Fibroblast of lung (primary cell): ENCODE results near the gene ALKBH3. TPM values are rescaled to one million over a fixed set of nuclear protein-coding genes. Genes with fewer than 3 reads are reported as not detected.
A peak's percentile ranks its signal among the peaks of the same experiment; 100 is the strongest.

Experiments used
- DNase-seq, 2 donors: peaks; one replicate each; pipeline versions ENCODE4 v3.0.0 to v3.0.0-alpha.2; 2010; ENCODE audit warnings: low read depth in 2 of 2
- H2AFZ ChIP-seq: 2 replicates; pipeline ENCODE4 v1.5.1; 2012; ENCODE audit warnings: low read length, control low read depth, inconsistent platforms
- H3K27ac ChIP-seq: 2 replicates; pipeline ENCODE4 v1.5.1; 2011; ENCODE audit warnings: low read length, control low read depth; ENCODE audit not compliant: insufficient read depth
- H3K27me3 ChIP-seq: 2 replicates; pipeline ENCODE4 v1.5.1; 2011; ENCODE audit warnings: mild to moderate bottlenecking, low read length; ENCODE audit not compliant: control insufficient read depth, insufficient read depth
- H3K36me3 ChIP-seq: 2 replicates; pipeline ENCODE4 v1.5.1; 2011; ENCODE audit warnings: low read length; ENCODE audit not compliant: control insufficient read depth, insufficient read depth
- H3K4me1 ChIP-seq: 2 replicates; pipeline ENCODE4 v1.5.1; 2011; ENCODE audit warnings: low read length; ENCODE audit not compliant: control insufficient read depth, insufficient read depth; ENCODE audit errors: extremely low read depth
- H3K4me2 ChIP-seq: 2 replicates; pipeline ENCODE4 v1.5.1; 2011; ENCODE audit warnings: low read length, control low read depth; ENCODE audit not compliant: insufficient read depth; ENCODE audit errors: extremely low read depth
- H3K4me3 ChIP-seq, 4 experiments: fragments of 200-600 bp in 1 of 4; sonication (generic) in 1 of 4; replicated peaks in 1 of 4; 2 replicates each; pipeline ENCODE4 v1.5.1; 2011 to 2016; ENCODE audit warnings: low read length in 4 of 4, low read depth in 3 of 4, mild to moderate bottlenecking in 3 of 4, control low read depth in 2 of 4, inconsistent platforms in 1 of 4, mixed read lengths in 1 of 4; ENCODE audit not compliant: insufficient read depth in 1 of 4; ENCODE audit errors: control extremely low read depth in 1 of 4
- H3K79me2 ChIP-seq: 2 replicates; pipeline ENCODE4 v1.5.1; 2012; ENCODE audit warnings: mild to moderate bottlenecking, low read length, inconsistent platforms; ENCODE audit not compliant: control insufficient read depth, insufficient read depth
- H3K9ac ChIP-seq: 2 replicates; pipeline ENCODE4 v1.5.1; 2011; ENCODE audit warnings: mild to moderate bottlenecking, low read length, control low read depth; ENCODE audit not compliant: insufficient read depth
- H3K9me3 ChIP-seq: 2 replicates; pipeline ENCODE4 v1.5.1; 2012; ENCODE audit warnings: low read depth, low read length; ENCODE audit not compliant: control insufficient read depth, insufficient read depth
- H4K20me1 ChIP-seq: 2 replicates; pipeline ENCODE4 v1.5.1; 2011; ENCODE audit warnings: low read length; ENCODE audit not compliant: control insufficient read depth, insufficient read depth; ENCODE audit errors: extremely low read depth
- EZH2 ChIP-seq: IDR thresholded peaks from 2 replicates; pipeline ENCODE4 v1.5.1; 2012; ENCODE audit warnings: low read length, control low read depth, mild to moderate bottlenecking; ENCODE audit errors: missing control alignments
- polyA plus RNA-seq, 2 donors: library from polyadenylated mRNA; depleted of rRNA in 1 of 2; stranded (reverse) in 1 of 2; unstranded in 1 of 2; fragments of >200 nt; gene quantifications; 2 replicates each; pipeline ENCODE4 v1.2.1, GENCODE V29; 2011 to 2012; ENCODE audit warnings: missing spikeins in 1 of 2
- total RNA-seq: library from RNA; depleted of rRNA; stranded (reverse); fragments of >200 nt; gene quantifications from 2 replicates; pipeline ENCODE4 v1.2.1, GENCODE V29; 2014
- TF ChIP-seq, protein P1 (sequence below), 2 donors: IDR thresholded peaks in 1 of 2; conservative IDR thresholded peaks in 1 of 2; 1 replicate in 1 of 2; 2 replicates in 1 of 2; pipeline ENCODE4 v1.5.1; 2011 to 2012; ENCODE audit warnings: low read length in 2 of 2, control low read depth in 1 of 2, inconsistent platforms in 1 of 2, low read depth in 1 of 2, mild to moderate bottlenecking in 1 of 2

ALKBH3 gene
- total and polyA plus RNA-seq, 2 donors (not counting 1 experiment from before 2014, with no cell fraction given), result 39.0 to 56.1 TPM

DNA sequence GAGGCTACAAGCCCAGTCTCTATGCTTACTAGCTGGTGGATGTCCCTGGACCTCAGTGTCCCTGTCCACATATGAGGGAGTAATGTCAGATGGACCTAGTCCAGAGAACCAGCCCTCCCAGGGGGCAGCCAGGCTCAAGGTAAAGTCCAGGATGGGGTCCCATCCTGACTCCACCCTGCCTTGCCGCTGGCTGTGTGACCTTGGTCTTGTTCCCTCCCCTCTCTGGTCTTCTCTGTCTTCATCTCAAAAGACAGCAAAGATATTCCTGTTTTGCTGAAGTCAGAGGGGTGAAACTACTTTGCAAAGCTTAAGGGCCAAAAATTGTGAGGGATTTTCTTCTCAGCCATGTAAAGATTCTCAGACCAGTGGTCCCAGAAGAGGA, 52.6 kb downstream of the ALKBH3 start:
- TF ChIP-seq, protein P1, sequence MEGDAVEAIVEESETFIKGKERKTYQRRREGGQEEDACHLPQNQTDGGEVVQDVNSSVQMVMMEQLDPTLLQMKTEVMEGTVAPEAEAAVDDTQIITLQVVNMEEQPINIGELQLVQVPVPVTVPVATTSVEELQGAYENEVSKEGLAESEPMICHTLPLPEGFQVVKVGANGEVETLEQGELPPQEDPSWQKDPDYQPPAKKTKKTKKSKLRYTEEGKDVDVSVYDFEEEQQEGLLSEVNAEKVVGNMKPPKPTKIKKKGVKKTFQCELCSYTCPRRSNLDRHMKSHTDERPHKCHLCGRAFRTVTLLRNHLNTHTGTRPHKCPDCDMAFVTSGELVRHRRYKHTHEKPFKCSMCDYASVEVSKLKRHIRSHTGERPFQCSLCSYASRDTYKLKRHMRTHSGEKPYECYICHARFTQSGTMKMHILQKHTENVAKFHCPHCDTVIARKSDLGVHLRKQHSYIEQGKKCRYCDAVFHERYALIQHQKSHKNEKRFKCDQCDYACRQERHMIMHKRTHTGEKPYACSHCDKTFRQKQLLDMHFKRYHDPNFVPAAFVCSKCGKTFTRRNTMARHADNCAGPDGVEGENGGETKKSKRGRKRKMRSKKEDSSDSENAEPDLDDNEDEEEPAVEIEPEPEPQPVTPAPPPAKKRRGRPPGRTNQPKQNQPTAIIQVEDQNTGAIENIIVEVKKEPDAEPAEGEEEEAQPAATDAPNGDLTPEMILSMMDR (conservative IDR thresholded peaks at IDR 0.05 in 1 of 2, IDR thresholded peaks at IDR 0.05 in 1 of 2; ENCODE audit: low read depth in 1 of 2, low read length in 2 of 2), result no peak
- no peak for TF ChIP-seq EZH2
- H3K27ac ChIP-seq, result no peak overlapping the region
- H3K27me3 ChIP-seq, result no peaks in the 10 kb centered on the region
- H3K79me2 ChIP-seq, result no peaks in the 10 kb centered on the region
- no peaks in the 10 kb centered on the region for H3K36me3 ChIP-seq
- no peaks in the 10 kb centered on the region for H4K20me1 ChIP-seq
- H3K9ac ChIP-seq, result no peak overlapping the region
- no peaks in the 10 kb centered on the region for H3K9me3 ChIP-seq
- peak overlapping the region in 2 of 4 experiments; percentile 10 to 27 for H3K4me3 ChIP-seq
- no peak overlapping the region for H3K4me2 ChIP-seq
- DNase-seq, result no peak
- peaks cover 17% of the 10 kb centered on the region for H3K4me1 ChIP-seq
- H2AFZ ChIP-seq, result no peak overlapping the region

DNA sequence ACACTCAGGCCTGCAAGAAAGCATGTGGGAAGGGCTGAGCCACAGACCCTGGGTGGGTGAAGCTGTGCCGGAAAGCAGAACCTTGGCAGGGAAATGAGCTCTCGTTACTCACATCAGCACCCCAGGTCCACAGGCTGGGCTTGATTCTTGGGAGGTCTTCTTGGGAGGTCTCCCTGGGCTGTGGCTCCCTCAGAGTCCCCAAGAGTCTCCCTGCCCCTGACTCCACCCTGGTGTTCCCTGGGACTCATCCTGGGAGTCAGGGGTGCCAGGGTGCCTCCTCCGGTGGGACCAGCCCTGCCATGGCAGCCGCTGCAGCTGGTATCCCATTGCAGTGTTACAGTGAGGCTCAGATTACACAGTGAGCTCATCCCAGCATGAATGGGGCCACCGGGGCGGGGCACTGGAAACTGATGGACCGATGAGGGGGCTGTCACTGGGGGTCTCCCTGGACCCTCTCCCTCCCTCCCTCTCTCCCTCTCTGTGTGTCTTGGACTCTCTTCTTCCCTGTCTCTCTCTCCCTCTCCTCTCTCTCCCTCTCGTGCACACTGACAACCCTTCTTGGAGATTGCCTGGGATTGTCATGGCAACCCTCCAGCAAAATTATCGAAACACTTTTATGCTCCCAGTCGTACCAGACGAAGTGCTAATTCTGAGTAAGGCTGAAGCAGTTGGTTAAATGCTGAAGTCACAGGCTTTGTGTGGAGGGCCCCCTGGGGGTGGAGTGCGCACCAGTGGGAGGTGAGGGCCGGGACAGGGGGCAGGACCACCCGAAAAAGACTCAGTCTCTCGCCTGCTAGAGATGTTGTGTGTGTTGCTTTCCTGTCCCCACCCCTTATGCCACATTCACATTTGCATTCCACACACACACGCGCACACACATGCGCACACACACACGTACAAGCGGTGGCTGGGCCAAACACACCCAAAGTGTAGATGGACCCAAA, 53.2 kb downstream of the ALKBH3 start:
- Histone ChIP-seq H4K20me1 (no peaks in the 10 kb centered on the region), H3K9me3 (no peaks in the 10 kb centered on the region), H3K4me2 (peak overlapping the region; percentile 45), H3K9ac (no peak overlapping the region), H3K4me1 (peaks cover 18% of the 10 kb centered on the region), H3K27me3 (no peaks in the 10 kb centered on the region), H3K36me3 (no peaks in the 10 kb centered on the region), H3K4me3 (peak overlapping the region in 2 of 4 experiments; percentile 10 to 27), H2AFZ (peak overlapping the region; percentile 28), H3K79me2 (no peaks in the 10 kb centered on the region), H3K27ac (no peak overlapping the region)
- TF ChIP-seq, protein P1 (conservative IDR thresholded peaks at IDR 0.05 in 1 of 2, IDR thresholded peaks at IDR 0.05 in 1 of 2; ENCODE audit: low read depth in 1 of 2, low read length in 2 of 2), result peak; percentile 13 to 33
- no peak for TF ChIP-seq EZH2
- DNase-seq, result peak; percentile 56 to 71

DNA sequence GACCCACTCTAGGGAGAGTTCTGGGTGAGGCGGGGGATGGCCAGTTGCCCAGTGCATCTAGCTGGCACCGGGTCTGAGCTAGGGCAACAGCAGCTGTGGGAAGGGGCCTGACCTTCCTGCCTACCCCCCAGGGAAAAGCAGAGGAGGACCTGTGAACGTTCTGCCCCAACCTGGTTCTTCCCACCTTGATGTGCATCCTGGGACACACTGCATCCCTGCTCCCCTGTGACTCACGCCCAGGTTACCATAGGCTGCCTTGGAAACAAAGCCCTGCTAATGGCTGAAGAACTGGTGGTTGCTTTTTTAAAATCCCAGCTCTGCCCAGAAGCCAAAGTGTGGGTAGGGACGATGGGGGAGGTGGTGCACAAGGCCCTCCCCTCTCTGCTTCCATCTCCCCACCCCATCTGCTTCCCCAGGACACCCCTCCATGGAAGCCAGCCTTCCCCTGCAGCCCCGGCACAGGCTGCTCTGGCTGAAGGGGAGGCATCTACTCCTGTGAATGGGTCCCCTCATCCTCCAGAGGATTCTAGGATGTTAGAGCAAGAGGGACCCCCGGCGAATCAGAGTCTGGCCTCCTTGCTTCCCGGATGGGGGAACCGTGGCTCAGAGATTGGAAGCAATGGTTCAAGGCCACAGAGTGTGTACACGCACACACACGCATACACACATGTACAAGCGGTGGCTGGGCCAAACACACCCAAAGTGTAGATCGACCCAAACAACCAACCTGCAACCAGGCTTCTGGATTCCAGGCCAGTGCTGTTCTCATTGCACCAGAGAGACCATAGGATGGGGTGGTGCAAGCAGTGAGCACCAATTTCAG, 54.2 kb downstream of the ALKBH3 start:
- Histone ChIP-seq H2AFZ (no peak overlapping the region), H3K4me2 (no peak overlapping the region), H3K27ac (no peak overlapping the region), H3K79me2 (no peaks in the 10 kb centered on the region), H3K9ac (no peak overlapping the region), H3K4me1 (peaks cover 18% of the 10 kb centered on the region), H3K9me3 (no peaks in the 10 kb centered on the region), H3K36me3 (no peaks in the 10 kb centered on the region), H3K4me3 (no peak overlapping the region), H3K27me3 (no peaks in the 10 kb centered on the region), H4K20me1 (no peaks in the 10 kb centered on the region)
- TF ChIP-seq, protein P1 (conservative IDR thresholded peaks at IDR 0.05 in 1 of 2, IDR thresholded peaks at IDR 0.05 in 1 of 2; ENCODE audit: low read depth in 1 of 2, low read length in 2 of 2), result no peak
- TF ChIP-seq EZH2, result no peak
- DNase-seq, result no peak
